LNCAP (cell line): ENCODE data around the gene CCSER1.

ENCODE experiments used
- TF ChIP-seq, protein P1 (sequence below): fragments of 450-650 bp; IDR thresholded peaks from 2 replicates; pipeline ENCODE4 v1.5.1; 2017; ENCODE audit warnings: mild to moderate bottlenecking

CCSER1 gene

GRCh38 chr4:90174621-90175023 lies 47.4 kb downstream of the CCSER1 start:
- TF ChIP-seq, protein P1, sequence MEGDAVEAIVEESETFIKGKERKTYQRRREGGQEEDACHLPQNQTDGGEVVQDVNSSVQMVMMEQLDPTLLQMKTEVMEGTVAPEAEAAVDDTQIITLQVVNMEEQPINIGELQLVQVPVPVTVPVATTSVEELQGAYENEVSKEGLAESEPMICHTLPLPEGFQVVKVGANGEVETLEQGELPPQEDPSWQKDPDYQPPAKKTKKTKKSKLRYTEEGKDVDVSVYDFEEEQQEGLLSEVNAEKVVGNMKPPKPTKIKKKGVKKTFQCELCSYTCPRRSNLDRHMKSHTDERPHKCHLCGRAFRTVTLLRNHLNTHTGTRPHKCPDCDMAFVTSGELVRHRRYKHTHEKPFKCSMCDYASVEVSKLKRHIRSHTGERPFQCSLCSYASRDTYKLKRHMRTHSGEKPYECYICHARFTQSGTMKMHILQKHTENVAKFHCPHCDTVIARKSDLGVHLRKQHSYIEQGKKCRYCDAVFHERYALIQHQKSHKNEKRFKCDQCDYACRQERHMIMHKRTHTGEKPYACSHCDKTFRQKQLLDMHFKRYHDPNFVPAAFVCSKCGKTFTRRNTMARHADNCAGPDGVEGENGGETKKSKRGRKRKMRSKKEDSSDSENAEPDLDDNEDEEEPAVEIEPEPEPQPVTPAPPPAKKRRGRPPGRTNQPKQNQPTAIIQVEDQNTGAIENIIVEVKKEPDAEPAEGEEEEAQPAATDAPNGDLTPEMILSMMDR: no peak

GRCh38 chr4:90181644-90182043 lies 54.5 kb downstream of the CCSER1 start:
- TF ChIP-seq, protein P1: no peak

GRCh38 chr4:90183254-90183653 lies 56.1 kb downstream of the CCSER1 start:
- TF ChIP-seq, protein P1: no peak

DNA sequence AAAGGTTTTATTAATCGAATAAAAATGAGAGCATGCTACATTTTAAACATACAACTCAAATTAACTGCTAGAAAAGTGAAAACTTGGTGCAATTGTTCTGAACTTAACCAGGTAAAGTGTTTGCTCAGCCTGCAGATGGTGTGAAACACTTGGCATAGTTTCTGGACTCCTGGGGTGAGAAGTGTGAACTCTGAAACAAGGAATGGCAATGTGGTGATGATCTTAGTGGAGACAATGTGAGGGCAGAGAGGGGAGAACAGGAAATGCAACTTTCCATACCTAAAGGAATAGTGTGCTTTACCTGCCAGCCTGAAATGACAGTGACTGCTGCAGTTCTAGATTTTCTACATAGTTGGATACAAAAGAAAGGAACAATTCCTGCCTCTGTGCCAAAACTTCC lies 57.4 kb downstream of the CCSER1 start:
- TF ChIP-seq, protein P1: no peak

- TF ChIP-seq, protein P1: no peak
These were observed 58.2 kb downstream of the CCSER1 start for GRCh38 chr4:90185416-90185815.

DNA sequence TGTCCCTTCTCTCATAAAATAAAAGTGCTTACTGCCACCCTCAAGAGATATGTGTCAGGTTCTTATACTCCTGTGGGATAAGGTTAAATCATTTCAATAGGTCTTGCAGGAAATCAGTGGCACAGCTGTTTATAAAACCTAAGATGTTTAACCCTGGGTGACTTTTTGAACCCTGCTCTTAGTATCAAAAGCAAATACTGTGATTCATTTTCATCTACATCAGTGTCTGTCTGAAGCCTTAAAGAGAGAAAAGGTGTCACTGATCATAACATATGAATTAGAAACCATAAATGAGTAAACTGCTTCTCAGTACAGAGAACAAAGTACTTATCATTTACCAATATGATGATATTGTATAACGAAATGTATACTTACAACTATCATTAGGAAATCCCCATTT lies 59.0 kb downstream of the CCSER1 start:
- TF ChIP-seq, protein P1: no peak

DNA sequence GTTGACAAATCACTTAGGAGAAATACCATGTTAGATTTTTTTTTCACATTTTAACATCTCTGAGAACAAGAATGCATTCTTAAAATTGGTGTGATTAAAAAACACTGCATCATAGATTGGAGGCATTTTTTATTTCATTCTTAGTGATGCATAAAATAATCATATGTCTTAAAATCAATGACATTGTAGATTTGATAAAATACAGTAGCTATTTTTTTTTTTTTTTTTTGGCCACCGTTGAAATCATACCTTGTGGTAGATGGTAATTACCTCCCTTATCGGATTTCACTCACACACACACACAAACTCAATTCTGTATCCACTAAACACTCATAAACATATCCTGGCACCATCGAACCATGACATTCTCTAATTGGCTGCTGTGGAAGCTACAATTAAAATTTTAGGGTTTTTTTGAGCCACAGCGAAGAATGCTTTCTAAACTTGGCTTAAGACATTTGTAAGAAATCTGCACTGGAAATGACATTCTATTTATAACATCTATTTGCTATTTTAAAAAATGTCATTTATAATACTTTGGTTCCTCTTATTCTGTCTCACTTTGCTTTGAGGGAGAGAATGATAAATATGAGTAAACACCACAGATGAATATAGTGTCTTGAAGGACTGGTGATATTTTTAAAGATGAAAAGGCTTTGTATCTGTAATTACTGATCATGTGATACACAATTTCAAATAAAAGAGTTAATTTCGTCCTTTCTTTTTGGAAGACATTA lies 60.1 kb downstream of the CCSER1 start:
- TF ChIP-seq, protein P1: no peak

- TF ChIP-seq, protein P1: no peak
These were observed 62.0 kb downstream of the CCSER1 start for GRCh38 chr4:90189178-90189577.
